Endothelial cell of umbilical vein (primary cell): ENCODE data around the gene PAX3. TPM values are rescaled to one million over a fixed set of nuclear protein-coding genes. Genes with fewer than 3 reads are reported as not detected.

Source experiments
- BruUV-seq: library from RNA; stranded (reverse); fragments of 400-500 nt; replicated peaks from 2 replicates; lab custom pipeline; 2021; lab: Mats Ljungman, UMichigan
- CTCF ChIA-PET: fragments of 300-600, 350-600 bp; sonication (Branson Sonifier 250); formaldehyde crosslinking; loops from one replicate; lab custom pipeline; 2021; ENCODE audit warnings: antibody characterized with exemption, inconsistent platforms; lab: Charles Lee
- POLR2A ChIA-PET: fragments of 300-600, 350-600 bp; sonication (Branson Sonifier 250); formaldehyde crosslinking; loops from one replicate; lab custom pipeline; 2021; ENCODE audit warnings: antibody characterized with exemption, inconsistent platforms; lab: Charles Lee
- DNase-seq: peaks from one replicate; pipeline ENCODE4 v3.0.0-alpha.2; 2011; ENCODE audit warnings: low read depth, low spot score
- FAIRE-seq: peaks from 2 replicates; lab custom pipeline; 2011; peaks lifted over from hg19 to GRCh38; lab: Jason Lieb, UNC
- H2AFZ ChIP-seq: 2 replicates; pipeline ENCODE4 v1.6.0; 2012; ENCODE audit warnings: low read depth, low read length, control low read depth, inconsistent platforms
- H3K27ac ChIP-seq: 2 replicates; pipeline ENCODE4 v1.5.1; 2011; ENCODE audit warnings: low read depth, mild to moderate bottlenecking, control low read depth, low read length, moderate library complexity; ENCODE audit not compliant: insufficient read depth
- H3K27me3 ChIP-seq, 2 experiments: 2 replicates each; pipeline versions ENCODE4 v1.6.0 to v1.6.1; 2011; ENCODE audit warnings: low read length in 2 of 2, mixed read lengths in 1 of 2; ENCODE audit not compliant: control insufficient read depth in 2 of 2, insufficient read depth in 2 of 2
- H3K36me3 ChIP-seq, 2 experiments: 2 replicates in 1 of 2; 3 replicates in 1 of 2; pipeline ENCODE4 v1.5.1; 2011; ENCODE audit warnings: low read length in 2 of 2, mild to moderate bottlenecking in 1 of 2, moderate library complexity in 1 of 2; ENCODE audit not compliant: control insufficient read depth in 2 of 2, insufficient read depth in 2 of 2; ENCODE audit errors: extremely low read depth in 1 of 2
- H3K4me1 ChIP-seq: 3 replicates; pipeline ENCODE4 v1.5.1; 2011; ENCODE audit warnings: mild to moderate bottlenecking, low read length; ENCODE audit not compliant: control insufficient read depth, insufficient read depth; ENCODE audit errors: extremely low read depth
- H3K4me2 ChIP-seq: 2 replicates; pipeline ENCODE4 v1.6.1; 2011; ENCODE audit warnings: low read length, control low read depth, mixed read lengths; ENCODE audit not compliant: insufficient read depth
- H3K4me3 ChIP-seq, 3 experiments: fragments of 200-600 bp in 1 of 3; sonication (generic), shearing (Covaris generic) in 1 of 3; replicated peaks in 1 of 3; 2 replicates each; pipeline ENCODE4 v1.5.1; 2011 to 2016; ENCODE audit warnings: control low read depth in 3 of 3, low read length in 3 of 3, mild to moderate bottlenecking in 2 of 3, inconsistent platforms in 1 of 3, low read depth in 1 of 3, moderate library complexity in 1 of 3; ENCODE audit not compliant: insufficient read depth in 1 of 3
- H3K79me2 ChIP-seq: 2 replicates; pipeline ENCODE4 v1.6.0; 2012; ENCODE audit warnings: low read length, inconsistent platforms; ENCODE audit not compliant: control insufficient read depth, insufficient read depth
- H3K9ac ChIP-seq: replicated peaks from 2 replicates; pipeline ENCODE3; 2011; ENCODE audit warnings: low read length, control low read depth; ENCODE audit not compliant: insufficient read depth; ENCODE audit errors: extremely low read depth
- H3K9me1 ChIP-seq: replicated peaks from 3 replicates; pipeline ENCODE4 v1.6.0; 2011; ENCODE audit warnings: mild to moderate bottlenecking, low read length; ENCODE audit not compliant: control insufficient read depth, insufficient read depth; ENCODE audit errors: extremely low read depth
- H3K9me3 ChIP-seq: replicated peaks from 2 replicates; pipeline ENCODE4 v1.5.1; 2012; ENCODE audit warnings: low read length, inconsistent platforms; ENCODE audit not compliant: control insufficient read depth, insufficient read depth
- H4K20me1 ChIP-seq: replicated peaks from 2 replicates; pipeline ENCODE3; 2011; ENCODE audit warnings: mild to moderate bottlenecking, low read length; ENCODE audit not compliant: control insufficient read depth, insufficient read depth; ENCODE audit errors: extremely low read depth
- CTCF ChIP-seq, 2 donors: IDR thresholded peaks; 1 replicate in 1 of 2; 2 replicates in 1 of 2; pipeline ENCODE4 v1.5.1; 2011; ENCODE audit warnings: low read length in 2 of 2, mild to moderate bottlenecking in 2 of 2, moderate library complexity in 2 of 2, control low read depth in 1 of 2, inconsistent platforms in 1 of 2, low read depth in 1 of 2; ENCODE audit not compliant: insufficient read depth in 1 of 2; ENCODE audit errors: extremely low read depth in 1 of 2
- EZH2 ChIP-seq: IDR thresholded peaks from 2 replicates; pipeline ENCODE4 v1.6.1; 2012; ENCODE audit warnings: borderline replicate concordance, low read depth, mild to moderate bottlenecking, moderate library complexity, low read length, inconsistent platforms; ENCODE audit not compliant: severe bottlenecking
- FOS ChIP-seq: IDR thresholded peaks from 2 replicates; pipeline ENCODE4 v1.6.1; 2011; ENCODE audit warnings: mild to moderate bottlenecking, low read length, moderate library complexity, borderline replicate concordance; ENCODE audit not compliant: insufficient read depth
- GATA2 ChIP-seq: IDR thresholded peaks from 2 replicates; pipeline ENCODE4 v1.7.0; 2011; ENCODE audit warnings: low read depth, mild to moderate bottlenecking, moderate library complexity, mixed read lengths, low read length; ENCODE audit not compliant: insufficient read length, insufficient read depth
- JUN ChIP-seq: IDR thresholded peaks from 2 replicates; pipeline ENCODE4 v1.6.1; 2011; ENCODE audit warnings: borderline replicate concordance, low read depth; ENCODE audit not compliant: insufficient read length, insufficient read depth
- MAX ChIP-seq: IDR thresholded peaks from 2 replicates; pipeline ENCODE4 v1.6.1; 2011; ENCODE audit not compliant: insufficient read depth, insufficient read length
- MYC ChIP-seq: IDR thresholded peaks from one replicate; pipeline ENCODE4 v1.6.1; 2011; ENCODE audit warnings: mild to moderate bottlenecking, low read depth, low read length
- POLR2A ChIP-seq: IDR thresholded peaks from 2 replicates; pipeline ENCODE4 v1.6.1; 2012; ENCODE audit warnings: low read depth, mild to moderate bottlenecking, control low read depth, low read length
- POLR2AphosphoS5 ChIP-seq: IDR thresholded peaks from 2 replicates; pipeline ENCODE4 v1.6.1; 2012; ENCODE audit warnings: low read depth, mild to moderate bottlenecking, control low read depth, low read length, moderate library complexity; ENCODE audit not compliant: insufficient read depth
- dilution Hi-C: fragments of 300-500 bp; cut with MboI; formaldehyde crosslinking; loops from one replicate; pipeline ENCODE4 v1.15.0; 2019; ENCODE audit warnings: low sequenced_read_pairs; ENCODE audit not compliant: extremely low pct_ligation_motif_present
- intact Hi-C: fragments of 100-400 bp; cut with micrococcal nuclease; formaldehyde crosslinking; loops from one replicate; pipeline ENCODE4 v1.10.0; 2022
- polyA plus RNA-seq, 4 experiments: library from polyadenylated mRNA; depleted of rRNA in 3 of 4; stranded (reverse) in 3 of 4; unstranded in 1 of 4; fragments of >200 nt; gene quantifications; 2 replicates each; pipeline versions ENCODE4 v1.2.1 to v1.2.3, GENCODE V29; 2011 to 2012; ENCODE audit warnings: missing spikeins in 1 of 4
- total RNA-seq: library from RNA; stranded (reverse); gene quantifications from 2 replicates; pipeline ENCODE4 v1.2.3, GENCODE V29; 2021

PAX3 gene
- total and polyA plus RNA-seq, 2 donors (not counting 3 experiments of a cell fraction or from before 2014, with no cell fraction given), result not detected

DNA sequence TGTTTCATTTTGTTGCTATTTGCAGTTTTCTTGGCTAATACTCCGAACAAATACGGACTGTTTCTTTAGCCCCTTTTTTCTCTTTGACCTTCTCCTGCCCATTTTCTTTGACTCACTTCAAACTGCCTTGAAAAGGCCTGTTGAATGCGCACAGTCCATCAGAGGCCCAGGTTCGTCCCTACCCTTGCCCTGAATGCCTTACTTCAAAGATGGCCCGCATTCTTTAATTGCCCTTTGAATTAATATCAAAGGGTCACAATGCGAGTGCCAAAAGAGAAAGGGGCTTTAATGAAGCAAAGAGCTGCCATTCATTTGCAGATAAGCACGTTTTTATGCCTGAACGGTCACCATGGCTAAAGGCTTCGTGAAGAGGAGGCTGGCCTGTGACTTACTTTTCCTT lies 29.7 kb downstream of the PAX3 start:
- DNase-seq (no peak), FAIRE-seq (no peak)
- no TSS peak for BruUV-seq
- no peaks in the 10 kb centered on the region for H3K36me3 ChIP-seq
- POLR2A ChIA-PET, result no interaction called here
- intact Hi-C loops (no loop called here), dilution Hi-C loops (no loop called here)
- no peak overlapping the region for H3K27ac ChIP-seq
- CTCF ChIA-PET, result no interaction called here
- no peak overlapping the region for H3K4me3 ChIP-seq
- H3K79me2 ChIP-seq, result no peaks in the 10 kb centered on the region
- no peak for TF ChIP-seq MAX
- no peak for TF ChIP-seq CTCF (IDR thresholded peaks at IDR 0.05; ENCODE audit: extremely low read depth in 1 of 2, insufficient read depth in 1 of 2, low read depth in 1 of 2, low read length in 2 of 2)
- no peak for TF ChIP-seq MYC
- no peak for TF ChIP-seq JUN
- TF ChIP-seq EZH2, result no peak
- TF ChIP-seq GATA2, result no peak
- no peak for TF ChIP-seq POLR2AphosphoS5
- TF ChIP-seq FOS, result no peak
- no peak for TF ChIP-seq POLR2A
- no peak overlapping the region for H3K4me2 ChIP-seq
- H3K9me3 ChIP-seq, result no peaks in the 10 kb centered on the region
- H3K9ac ChIP-seq, result no peak overlapping the region
- H3K9me1 ChIP-seq, result no peaks in the 10 kb centered on the region
- no peaks in the 10 kb centered on the region for H4K20me1 ChIP-seq
- no peak overlapping the region for H2AFZ ChIP-seq
- H3K27me3 ChIP-seq, result no peaks in the 10 kb centered on the region
- H3K4me1 ChIP-seq, result no peaks in the 10 kb centered on the region
